K562 (cell line): Measurements from ENCODE around the gene CISD3. TPM values are rescaled to one million over a fixed set of nuclear protein-coding genes. Genes with fewer than 3 reads are reported as not detected.

Experiments
- ATAC-seq: fragments of 200-7000 bp; cut with Tn5 transposase; 3 replicates; pipeline ENCODE4 v1.9.1; 2020; ENCODE audit warnings: moderate library complexity
- BruUV-seq: library from RNA; stranded (reverse); fragments of 400-500 nt; replicated peaks from 2 replicates; lab custom pipeline; 2021; lab: Mats Ljungman, UMichigan
- CTCF ChIA-PET: fragments of 300-600 bp; formaldehyde crosslinking; extraction: SDS; loops from one replicate; lab custom pipeline; 2021; ENCODE audit warnings: low intra/inter-chr PET ratio; lab: Yijun Ruan, JAX
- POLR2A ChIA-PET: fragments of 300-600, 350-650 bp; sonication (Branson Sonifier 250); formaldehyde crosslinking; extraction: SDS; loops from one replicate; lab custom pipeline; 2021; ENCODE audit warnings: antibody characterized with exemption, inconsistent platforms; lab: Yijun Ruan, JAX
- DNase-seq, 4 experiments: peaks; one replicate each; pipeline versions ENCODE4 v3.0.0 to v3.0.0-alpha.2; 2011 to 2018; ENCODE audit warnings: low spot score in 3 of 4, mixed read lengths in 3 of 4; ENCODE audit errors: extremely low read depth in 1 of 4
- FAIRE-seq: peaks from 2 replicates; lab custom pipeline; 2011; peaks lifted over from hg19 to GRCh38; lab: Jason Lieb, UNC
- H2AFZ ChIP-seq: 2 replicates; pipeline ENCODE4 v1.6.0; 2011; ENCODE audit warnings: low read depth, low read length, control low read depth, inconsistent platforms
- H3K27ac ChIP-seq: fragments of 200-600 bp; 3 replicates; pipeline ENCODE4 v1.8.0; 2011; ENCODE audit warnings: low read depth, mild to moderate bottlenecking, control low read depth, inconsistent platforms, low read length, moderate library complexity, mixed read lengths; ENCODE audit errors: extremely low read depth
- H3K27me3 ChIP-seq, 2 experiments: fragments of 300-600 bp in 1 of 2; 2 replicates in 1 of 2; 3 replicates in 1 of 2; pipeline versions ENCODE4 v1.6.0 to v1.8.0; 2011; ENCODE audit warnings: inconsistent platforms in 2 of 2, low read length in 2 of 2, mild to moderate bottlenecking in 1 of 2, mixed read lengths in 1 of 2, moderate library complexity in 1 of 2; ENCODE audit not compliant: control insufficient read depth in 2 of 2, insufficient read depth in 2 of 2
- H3K36me3 ChIP-seq: fragments of 300-600 bp; 3 replicates; pipeline ENCODE4 v1.8.0; 2011; ENCODE audit warnings: mild to moderate bottlenecking, low read length, inconsistent platforms; ENCODE audit not compliant: control insufficient read depth, insufficient read depth
- H3K4me1 ChIP-seq, 2 experiments: fragments of 200-600 bp in 1 of 2; replicated peaks in 1 of 2; 2 replicates in 1 of 2; 3 replicates in 1 of 2; pipeline versions ENCODE4 v1.5.1 to v1.8.0; 2011; ENCODE audit warnings: inconsistent platforms in 2 of 2, low read length in 2 of 2, mild to moderate bottlenecking in 1 of 2, mixed read lengths in 1 of 2, moderate library complexity in 1 of 2; ENCODE audit not compliant: control insufficient read depth in 2 of 2, insufficient read depth in 2 of 2
- H3K4me2 ChIP-seq: 2 replicates; pipeline ENCODE4 v1.6.1; 2011; ENCODE audit warnings: low read length, control low read depth, inconsistent platforms, mixed read lengths; ENCODE audit not compliant: insufficient read depth
- H3K4me3 ChIP-seq: fragments of 200-600 bp; sonication (generic), shearing (Covaris generic); 2 replicates; pipeline ENCODE4 v1.5.1; 2016; ENCODE audit warnings: control low read depth, inconsistent platforms
- H3K79me2 ChIP-seq: fragments of 200-600 bp; 3 replicates; pipeline ENCODE4 v1.8.0; 2011; ENCODE audit warnings: low read length, inconsistent platforms; ENCODE audit not compliant: control insufficient read depth, insufficient read depth
- H3K9ac ChIP-seq, 2 experiments: 2 replicates each; pipeline versions ENCODE4 v1.6.0 to v1.6.1; 2011; ENCODE audit warnings: low read depth in 2 of 2, low read length in 2 of 2, control low read depth in 1 of 2, inconsistent platforms in 1 of 2, mild to moderate bottlenecking in 1 of 2, mixed read lengths in 1 of 2; ENCODE audit not compliant: insufficient read depth in 1 of 2
- H3K9me1 ChIP-seq: one replicate; pipeline ENCODE4 v1.6.0; 2011; ENCODE audit warnings: inconsistent platforms, mild to moderate bottlenecking, low read length, moderate library complexity; ENCODE audit not compliant: control insufficient read depth, insufficient read depth
- H3K9me3 ChIP-seq: replicated peaks from 2 replicates; pipeline ENCODE4 v1.5.1; 2011; ENCODE audit warnings: low read depth, low read length, inconsistent platforms; ENCODE audit not compliant: control insufficient read depth, insufficient read depth
- H4K20me1 ChIP-seq: replicated peaks from 2 replicates; pipeline ENCODE4 v1.6.1; 2011; ENCODE audit warnings: low read length, inconsistent platforms, mixed read lengths; ENCODE audit not compliant: control insufficient read depth, insufficient read depth
- EGR1 ChIP-seq: fragments of 450-650 bp; conservative IDR thresholded peaks from 2 replicates; pipeline ENCODE4 v1.6.1; 2017; ENCODE audit warnings: mild to moderate bottlenecking
- NR2C2 ChIP-seq, 2 experiments: fragments of 200-800 bp in 1 of 2; sonication (Bioruptor generic) in 1 of 2; sonication (generic) in 1 of 2; formaldehyde crosslinking in 1 of 2; IDR thresholded peaks; 2 replicates each; pipeline versions ENCODE4 v1.6.1 to v1.8.0; 2016 to 2022; ENCODE audit warnings: mild to moderate bottlenecking in 1 of 2, missing compliant biosample characterization in 1 of 2, missing genetic modification characterization in 1 of 2, missing genetic modification reagents in 1 of 2
- POLR2A ChIP-seq: fragments of 450-650 bp; conservative IDR thresholded peaks from 2 replicates; pipeline ENCODE4 v1.6.1; 2016
- RAD21 ChIP-seq, 2 experiments: fragments of 250-450 bp in 1 of 2; fragments of 450-650 bp in 1 of 2; sonication (Bioruptor Pico) in 1 of 2; formaldehyde crosslinking in 1 of 2; IDR thresholded peaks in 1 of 2; conservative IDR thresholded peaks in 1 of 2; 2 replicates each; pipeline versions ENCODE4 v1.4.0 to v1.8.0; 2020 to 2022; ENCODE audit warnings: mild to moderate bottlenecking in 2 of 2, moderate library complexity in 1 of 2
- RCOR1 ChIP-seq, 2 experiments: IDR thresholded peaks; 2 replicates each; pipeline ENCODE4 v1.6.1; 2012; ENCODE audit warnings: low read depth in 2 of 2, low read length in 2 of 2, borderline replicate concordance in 1 of 2, improper control_type of control experiment in 1 of 2
- SMC3 ChIP-seq: conservative IDR thresholded peaks from 2 replicates; pipeline ENCODE4 v1.6.1; 2011; ENCODE audit warnings: low read depth, low read length, improper control_type of control experiment; ENCODE audit not compliant: insufficient read depth
- ZNF3 ChIP-seq: fragments of 250-450 bp; sonication (Bioruptor Pico); IDR thresholded peaks from 2 replicates; pipeline ENCODE4 v1.5.0; 2021; ENCODE audit warnings: mild to moderate bottlenecking, moderate library complexity
- WGBS: fragments of 100-300 bp; shearing (Covaris generic); methylation state at CpG from one replicate; pipeline ENCODE4 v1.1.6; 2016; ENCODE audit warnings: low coverage, mixed read lengths; ENCODE audit not compliant: insufficient coverage; ENCODE audit errors: missing lambda C conversion rate; 5-methylcytosine and 5-hydroxymethylcytosine counted together
- in situ Hi-C: fragments of 300-500 bp; cut with MboI; formaldehyde crosslinking; loops from 4 replicates; pipeline ENCODE4 v1.15.0; 2018; ENCODE audit warnings: inconsistent platforms, mixed read lengths
- intact Hi-C: fragments of 100-400 bp; cut with micrococcal nuclease; formaldehyde crosslinking; loops from 2 replicates; pipeline ENCODE4 v1.14.2; 2022
- polyA plus RNA-seq, 8 experiments: library from polyadenylated mRNA; depleted of rRNA in 4 of 8; stranded (reverse) in 5 of 8; unstranded in 3 of 8; fragments of >200 nt; fragmentation: Nextera tagmentation in 2 of 8; fragmentation: Illumina TruSeq in 1 of 8; extraction: Ambion mirVana in 2 of 8; extraction: Trizol in 1 of 8; gene quantifications; 2 replicates each; pipeline versions ENCODE4 v1.2.1 to v1.2.3, GENCODE V29; 2011 to 2014; ENCODE audit warnings: inconsistent platforms in 1 of 8, missing spikeins in 1 of 8
- total RNA-seq, 7 experiments: library from RNA; depleted of rRNA in 6 of 7; stranded (reverse); fragments of >200 nt in 6 of 7; fragmentation: Illumina TruSeq in 2 of 7; extraction: Trizol in 2 of 7; gene quantifications; 2 replicates each; pipeline versions ENCODE4 v1.2.1 to v1.2.3, GENCODE V29; 2011 to 2021; ENCODE audit warnings: low replicate concordance in 1 of 7
- TF ChIP-seq, protein P1 (sequence below), 3 experiments: IDR thresholded peaks in 2 of 3; conservative IDR thresholded peaks in 1 of 3; 2 replicates each; pipeline ENCODE4 v1.5.1; 2011 to 2012; ENCODE audit warnings: low read length in 3 of 3, mild to moderate bottlenecking in 3 of 3, control low read depth in 2 of 3, improper control_type of control experiment in 1 of 3, inconsistent platforms in 1 of 3, low read depth in 1 of 3, mixed read lengths in 1 of 3, moderate library complexity in 1 of 3; ENCODE audit not compliant: insufficient read depth in 2 of 3
- TF ChIP-seq, protein P2 (sequence below): IDR thresholded peaks from 3 replicates; pipeline ENCODE4 v1.6.1; 2011; ENCODE audit warnings: borderline replicate concordance, mild to moderate bottlenecking; ENCODE audit not compliant: insufficient read length, insufficient read depth

The CISD3 gene
- total and polyA plus RNA-seq, 9 of the 15 experiments (the other 6 are each of a cell fraction or from before 2014, with no cell fraction given) = 5.0 to 60.7 (median 15.7) TPM

DNA sequence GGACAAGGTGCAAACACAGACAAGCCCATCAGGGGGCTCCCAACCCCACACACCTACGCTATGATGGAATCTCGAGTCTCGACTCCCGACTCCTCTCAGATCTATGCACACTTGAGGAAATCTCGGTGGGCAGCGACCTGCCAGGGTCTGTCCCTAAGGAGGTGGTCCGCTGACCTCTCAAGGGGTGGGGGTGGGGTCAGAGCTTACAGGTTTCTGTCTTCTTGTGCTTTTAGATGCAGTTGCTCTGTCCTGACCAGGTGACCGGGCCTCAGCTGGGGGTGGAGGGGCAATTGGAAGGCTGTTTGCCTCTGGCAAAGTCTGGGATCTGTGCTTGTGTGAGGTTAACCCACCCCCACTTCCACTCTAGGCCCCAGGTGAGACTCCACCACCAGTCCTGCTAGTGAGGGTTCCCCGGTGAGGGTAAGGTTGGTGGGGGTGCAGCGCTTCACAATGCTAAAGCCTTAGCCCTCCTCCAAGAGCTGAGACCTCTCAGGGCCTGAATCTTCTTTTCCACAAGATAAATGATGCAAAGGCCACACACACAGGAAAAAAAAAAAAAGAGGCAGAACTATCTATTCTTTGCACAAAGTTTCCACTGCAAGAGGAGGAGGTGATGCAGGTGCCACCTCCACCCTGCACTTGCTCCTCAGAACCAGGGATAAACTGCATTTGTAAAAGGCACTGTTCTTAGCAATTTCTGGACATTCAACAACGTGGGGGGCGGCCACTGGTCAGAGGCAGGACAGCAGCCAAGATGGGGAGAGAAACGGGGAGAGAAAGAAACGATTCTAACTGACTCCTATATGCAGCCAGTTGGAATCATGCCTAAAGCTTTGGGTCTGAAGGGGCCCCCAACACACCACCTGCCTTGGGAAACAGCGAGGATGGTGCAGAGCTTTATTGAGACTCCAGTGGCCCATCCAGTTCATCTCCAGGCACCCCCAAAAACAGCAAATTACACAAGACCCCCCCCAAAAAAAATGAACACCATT, 4.1 kb downstream of the CISD3 start:
- in situ Hi-C loops (loop anchor here (5.0 kb wide), 1 partner anchor 57 kb away; no protein-coding TSS in a partner anchor), intact Hi-C loops (no loop called here)
- Histone ChIP-seq H3K27ac (no peak overlapping the region), H3K9me1 (peaks cover 3% of the 10 kb centered on the region), H3K4me2 (no peak overlapping the region), H3K9me3 (no peaks in the 10 kb centered on the region), H3K79me2 (peaks cover 24% of the 10 kb centered on the region), H3K4me3 (no peak overlapping the region), H3K36me3 (peaks cover 69% of the 10 kb centered on the region; the same call in 2 of the 3 replicates), H3K27me3 (no peaks in the 10 kb centered on the region), H2AFZ (no peak overlapping the region), H3K9ac (peak overlapping the region in 1 of 2 experiments; percentile 14; a peak in 1 of 4 replicates), H3K4me1 (peaks cover 26 to 62% of the 10 kb centered on the region in 2 experiments), H4K20me1 (0 out of 2 replicates have a peak, but pooled peaks cover 3% of the 10 kb centered on the region)
- TF ChIP-seq NR2C2 (CRISPR knock-in tag; IDR thresholded peaks at IDR 0.05) (no peak), NR2C2 (tag; IDR thresholded peaks at IDR 0.05) (no peak), EGR1 (0 out of 2 replicates have a peak, but pooled peaks have one; percentile 25), POLR2A (peak; percentile 23; the same call in 1 of the 2 replicates), RCOR1 (IDR thresholded peaks at IDR 0.05; ENCODE audit: borderline replicate concordance in 1 of 2, low read depth in 2 of 2, low read length in 2 of 2) (0 out of 4 replicates have a peak, but pooled peaks of 1 of the 2 experiments have one; percentile 12), RAD21 (CRISPR knock-in tag; conservative IDR thresholded peaks at IDR 0.05 in 1 of 2, IDR thresholded peaks at IDR 0.05 in 1 of 2) (peak in 1 of 2 experiments; percentile 37; a peak in 2 of 4 replicates), SMC3 (0 out of 2 replicates have a peak, but pooled peaks have one; percentile 26), ZNF3 (CRISPR knock-in tag) (no peak)
- TF ChIP-seq, protein P1, sequence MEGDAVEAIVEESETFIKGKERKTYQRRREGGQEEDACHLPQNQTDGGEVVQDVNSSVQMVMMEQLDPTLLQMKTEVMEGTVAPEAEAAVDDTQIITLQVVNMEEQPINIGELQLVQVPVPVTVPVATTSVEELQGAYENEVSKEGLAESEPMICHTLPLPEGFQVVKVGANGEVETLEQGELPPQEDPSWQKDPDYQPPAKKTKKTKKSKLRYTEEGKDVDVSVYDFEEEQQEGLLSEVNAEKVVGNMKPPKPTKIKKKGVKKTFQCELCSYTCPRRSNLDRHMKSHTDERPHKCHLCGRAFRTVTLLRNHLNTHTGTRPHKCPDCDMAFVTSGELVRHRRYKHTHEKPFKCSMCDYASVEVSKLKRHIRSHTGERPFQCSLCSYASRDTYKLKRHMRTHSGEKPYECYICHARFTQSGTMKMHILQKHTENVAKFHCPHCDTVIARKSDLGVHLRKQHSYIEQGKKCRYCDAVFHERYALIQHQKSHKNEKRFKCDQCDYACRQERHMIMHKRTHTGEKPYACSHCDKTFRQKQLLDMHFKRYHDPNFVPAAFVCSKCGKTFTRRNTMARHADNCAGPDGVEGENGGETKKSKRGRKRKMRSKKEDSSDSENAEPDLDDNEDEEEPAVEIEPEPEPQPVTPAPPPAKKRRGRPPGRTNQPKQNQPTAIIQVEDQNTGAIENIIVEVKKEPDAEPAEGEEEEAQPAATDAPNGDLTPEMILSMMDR (IDR thresholded peaks at IDR 0.05 in 2 of 3, conservative IDR thresholded peaks at IDR 0.05 in 1 of 3; ENCODE audit: insufficient read depth in 2 of 3, low read depth in 1 of 3, low read length in 3 of 3) = peak; percentile 54 to 58 (median 56)
- TF ChIP-seq, protein P2, sequence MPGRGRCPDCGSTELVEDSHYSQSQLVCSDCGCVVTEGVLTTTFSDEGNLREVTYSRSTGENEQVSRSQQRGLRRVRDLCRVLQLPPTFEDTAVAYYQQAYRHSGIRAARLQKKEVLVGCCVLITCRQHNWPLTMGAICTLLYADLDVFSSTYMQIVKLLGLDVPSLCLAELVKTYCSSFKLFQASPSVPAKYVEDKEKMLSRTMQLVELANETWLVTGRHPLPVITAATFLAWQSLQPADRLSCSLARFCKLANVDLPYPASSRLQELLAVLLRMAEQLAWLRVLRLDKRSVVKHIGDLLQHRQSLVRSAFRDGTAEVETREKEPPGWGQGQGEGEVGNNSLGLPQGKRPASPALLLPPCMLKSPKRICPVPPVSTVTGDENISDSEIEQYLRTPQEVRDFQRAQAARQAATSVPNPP = no peak
- ChIA-PET CTCF (interaction anchor here (0.8 to 3.0 kb wide), 4 partner anchors 58 to 418 kb away, joined by 5 to 25 read pairs (median 6); no protein-coding TSS in a partner anchor), POLR2A (interaction anchor here (0.5 to 1.0 kb wide), 3 partner anchors 38 to 167 kb away, joined by 3 read pairs; no protein-coding TSS in a partner anchor)
- BruUV-seq = TSS peak; percentile 45
- WGBS = 68% methylated on average over 11 of the region's 15 CpGs
- FAIRE-seq (no peak), DNase-seq (peak in 1 of 4 experiments; percentile 59), ATAC-seq (peak; percentile 48)
